RWPE2 (cell line): Measurements from ENCODE around the gene ADAM10.

Source experiments
- ATAC-seq: fragments of 200-7000 bp; cut with Tn5 transposase; 3 replicates; pipeline ENCODE4 v1.9.1; 2021; ENCODE audit warnings: low read depth
- DNase-seq: peaks from one replicate; pipeline ENCODE4 v3.0.0-alpha.2; 2020; ENCODE audit warnings: low spot score
- H3K27ac ChIP-seq: fragments of 450-650 bp; 2 replicates; pipeline ENCODE4 v1.5.1; 2017; ENCODE audit warnings: mild to moderate bottlenecking; ENCODE audit not compliant: poor library complexity, severe bottlenecking
- H3K27me3 ChIP-seq: fragments of 250-450 bp; sonication (Bioruptor Pico); 2 replicates; pipeline ENCODE4 v1.5.1; 2021; ENCODE audit warnings: mild to moderate bottlenecking, moderate library complexity; ENCODE audit not compliant: insufficient read depth, poor library complexity, severe bottlenecking
- H3K36me3 ChIP-seq: fragments of 250-450 bp; sonication (Bioruptor Pico); 2 replicates; pipeline ENCODE4 v1.5.1; 2020; ENCODE audit warnings: low read depth, mild to moderate bottlenecking, moderate library complexity
- H3K4me1 ChIP-seq: fragments of 250-450 bp; sonication (Bioruptor Pico); 2 replicates; pipeline ENCODE4 v1.5.1; 2021; ENCODE audit warnings: mild to moderate bottlenecking, moderate library complexity; ENCODE audit not compliant: insufficient read depth, poor library complexity, severe bottlenecking
- H3K4me3 ChIP-seq: fragments of 250-450 bp; sonication (Bioruptor Pico); 2 replicates; pipeline ENCODE4 v1.5.1; 2021; ENCODE audit warnings: mild to moderate bottlenecking, moderate library complexity; ENCODE audit not compliant: severe bottlenecking
- H3K9me3 ChIP-seq: fragments of 250-450 bp; sonication (Bioruptor Pico); 2 replicates; pipeline ENCODE4 v1.5.1; 2021; ENCODE audit warnings: mild to moderate bottlenecking, moderate library complexity; ENCODE audit not compliant: severe bottlenecking
- CTCF ChIP-seq: fragments of 450-650 bp; IDR thresholded peaks from one replicate; pipeline ENCODE4 v1.5.1; 2017; ENCODE audit warnings: mild to moderate bottlenecking, moderate library complexity; ENCODE audit not compliant: poor library complexity, severe bottlenecking

The ADAM10 gene

GRCh38 chr15:58571491-58571890 is 178.0 kb downstream of the ADAM10 start:
- no peak for TF ChIP-seq CTCF
- Histone ChIP-seq H3K27me3 (no peaks in the 10 kb centered on the region), H3K27ac (no peak overlapping the region), H3K9me3 (no peaks in the 10 kb centered on the region), H3K36me3 (no peaks in the 10 kb centered on the region), H3K4me3 (no peak overlapping the region), H3K4me1 (no peaks in the 10 kb centered on the region)
- ATAC-seq = no peak
- no peak for DNase-seq

- Histone ChIP-seq H3K4me3 (no peak overlapping the region), H3K27ac (no peak overlapping the region), H3K36me3 (no peaks in the 10 kb centered on the region), H3K4me1 (no peaks in the 10 kb centered on the region), H3K27me3 (no peaks in the 10 kb centered on the region), H3K9me3 (no peaks in the 10 kb centered on the region)
- ATAC-seq = no peak
- DNase-seq = no peak
- no peak for TF ChIP-seq CTCF
Measured at GRCh38 chr15:58569455-58569854, 180.1 kb downstream of the ADAM10 start.

- TF ChIP-seq CTCF = no peak
- Histone ChIP-seq H3K27me3 (no peaks in the 10 kb centered on the region), H3K27ac (no peak overlapping the region), H3K9me3 (no peaks in the 10 kb centered on the region), H3K36me3 (no peaks in the 10 kb centered on the region), H3K4me3 (no peak overlapping the region), H3K4me1 (no peaks in the 10 kb centered on the region)
- ATAC-seq (peak; percentile 36; the same call in 2 of the 3 replicates), DNase-seq (no peak)
Measured at GRCh38 chr15:58568157-58568571, 181.3 kb downstream of the ADAM10 start.

- Histone ChIP-seq H3K27ac (no peak overlapping the region), H3K4me3 (no peak overlapping the region), H3K9me3 (no peaks in the 10 kb centered on the region), H3K36me3 (no peaks in the 10 kb centered on the region), H3K4me1 (no peaks in the 10 kb centered on the region), H3K27me3 (no peaks in the 10 kb centered on the region)
- ATAC-seq (0 out of 3 replicates have a peak, but pooled peaks have one; percentile 36), DNase-seq (no peak)
- no peak for TF ChIP-seq CTCF
Measured at GRCh38 chr15:58566029-58566428, 183.5 kb downstream of the ADAM10 start.

DNA sequence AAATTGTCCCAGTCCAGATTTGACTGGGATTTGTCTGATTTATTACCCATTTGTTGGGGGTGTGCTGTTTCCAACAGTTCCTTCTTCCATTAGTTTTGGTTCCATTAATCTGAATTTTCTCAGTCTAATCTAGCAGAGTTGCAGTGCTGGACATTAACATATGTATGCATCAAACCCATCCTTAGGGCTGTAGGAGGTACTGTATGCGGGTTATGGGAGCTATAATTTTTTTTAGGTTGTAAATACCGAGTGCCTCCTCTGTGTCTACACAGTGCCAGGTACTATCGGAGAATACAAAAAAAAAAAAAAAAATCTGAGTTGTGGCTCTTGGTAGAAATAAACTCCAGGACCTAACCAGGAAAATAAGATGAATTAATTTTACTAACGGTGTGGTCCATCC is 183.9 kb downstream of the ADAM10 start:
- Histone ChIP-seq H3K36me3 (no peaks in the 10 kb centered on the region), H3K9me3 (no peaks in the 10 kb centered on the region), H3K27ac (no peak overlapping the region), H3K27me3 (no peaks in the 10 kb centered on the region), H3K4me3 (no peak overlapping the region), H3K4me1 (no peaks in the 10 kb centered on the region)
- DNase-seq (no peak), ATAC-seq (0 out of 3 replicates have a peak, but pooled peaks have one; percentile 27)
- TF ChIP-seq CTCF = no peak
